ENCODE measurements around the gene TMEM214.

The TMEM214 gene

DNA sequence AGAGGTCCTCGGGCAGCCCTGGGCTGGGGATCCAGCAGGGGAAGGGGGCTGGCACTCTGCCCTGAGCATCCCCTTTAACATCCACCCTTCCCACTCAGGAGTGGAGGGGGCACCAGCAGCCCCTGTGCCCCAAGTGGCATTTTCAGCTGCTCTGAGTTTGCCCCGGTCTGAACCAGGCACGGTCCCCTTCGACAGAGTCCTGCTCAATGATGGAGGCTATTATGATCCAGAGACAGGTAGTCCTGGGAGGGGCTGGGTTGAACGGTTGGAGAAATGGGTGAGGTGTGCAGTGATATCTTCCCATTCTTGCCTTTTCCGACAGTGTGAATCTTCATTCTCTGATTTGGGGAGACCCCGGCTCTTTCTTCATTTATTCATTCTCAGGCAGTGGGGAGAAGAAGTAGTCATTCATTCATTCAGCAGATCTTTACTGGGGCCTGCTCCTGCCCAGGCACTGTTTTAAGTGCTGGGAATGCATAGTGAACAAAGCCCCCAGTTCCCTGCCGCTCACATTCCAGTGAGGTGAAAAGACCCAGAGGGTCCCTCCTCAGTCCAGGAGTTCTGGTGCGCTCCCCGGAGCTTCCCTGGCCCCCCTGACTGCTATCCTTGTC is 52.4 kb downstream of the TMEM214 start:
- DNase-seq (ENCODE audit: low spot score) = no peak

DNA sequence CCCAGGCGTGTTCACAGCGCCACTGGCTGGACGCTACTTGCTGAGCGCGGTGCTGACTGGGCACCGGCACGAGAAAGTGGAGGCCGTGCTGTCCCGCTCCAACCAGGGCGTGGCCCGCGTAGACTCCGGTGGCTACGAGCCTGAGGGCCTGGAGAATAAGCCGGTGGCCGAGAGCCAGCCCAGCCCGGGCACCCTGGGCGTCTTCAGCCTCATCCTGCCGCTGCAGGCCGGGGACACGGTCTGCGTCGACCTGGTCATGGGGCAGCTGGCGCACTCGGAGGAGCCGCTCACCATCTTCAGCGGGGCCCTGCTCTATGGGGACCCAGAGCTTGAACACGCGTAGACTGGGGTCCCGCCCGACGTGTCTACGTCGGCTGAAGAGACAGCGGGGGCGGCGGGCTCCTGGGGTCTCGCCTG is 52.9 kb downstream of the TMEM214 start:
- DNase-seq (ENCODE audit: low spot score) = peak; percentile 87

DNA sequence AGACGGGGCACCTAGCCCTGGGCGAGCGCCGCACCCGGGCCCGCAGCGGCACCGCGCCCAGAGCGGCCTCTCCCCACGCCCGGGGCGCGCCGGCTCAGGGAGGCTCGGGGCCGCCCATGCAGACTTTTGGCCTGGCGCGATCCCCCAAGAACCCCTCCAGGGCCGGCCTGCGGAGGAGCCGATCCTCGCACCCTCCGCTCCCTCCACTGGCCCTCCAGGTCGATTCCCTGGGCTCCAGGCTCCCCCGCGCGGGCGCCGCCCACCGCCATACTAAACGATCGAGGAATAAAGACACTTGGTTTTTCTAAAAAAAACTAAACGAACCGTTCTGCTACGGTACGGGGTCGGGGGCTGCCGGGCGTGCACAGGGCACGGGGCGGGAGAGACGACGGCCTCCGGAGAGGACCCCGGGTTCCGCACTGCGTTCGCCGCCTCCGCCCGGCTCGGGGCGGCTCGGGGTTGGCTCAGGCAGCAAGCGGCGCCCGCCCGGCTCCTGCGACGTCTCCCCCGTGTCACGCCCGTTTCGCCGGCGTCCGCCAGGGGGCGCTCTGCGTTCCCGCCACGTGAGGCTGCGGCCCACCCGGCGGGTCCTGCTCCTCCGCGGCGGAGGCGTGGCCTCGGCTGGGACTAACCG is 53.4 kb downstream of the TMEM214 start:
- peak; percentile 95 for DNase-seq (ENCODE audit: low spot score)

DNA sequence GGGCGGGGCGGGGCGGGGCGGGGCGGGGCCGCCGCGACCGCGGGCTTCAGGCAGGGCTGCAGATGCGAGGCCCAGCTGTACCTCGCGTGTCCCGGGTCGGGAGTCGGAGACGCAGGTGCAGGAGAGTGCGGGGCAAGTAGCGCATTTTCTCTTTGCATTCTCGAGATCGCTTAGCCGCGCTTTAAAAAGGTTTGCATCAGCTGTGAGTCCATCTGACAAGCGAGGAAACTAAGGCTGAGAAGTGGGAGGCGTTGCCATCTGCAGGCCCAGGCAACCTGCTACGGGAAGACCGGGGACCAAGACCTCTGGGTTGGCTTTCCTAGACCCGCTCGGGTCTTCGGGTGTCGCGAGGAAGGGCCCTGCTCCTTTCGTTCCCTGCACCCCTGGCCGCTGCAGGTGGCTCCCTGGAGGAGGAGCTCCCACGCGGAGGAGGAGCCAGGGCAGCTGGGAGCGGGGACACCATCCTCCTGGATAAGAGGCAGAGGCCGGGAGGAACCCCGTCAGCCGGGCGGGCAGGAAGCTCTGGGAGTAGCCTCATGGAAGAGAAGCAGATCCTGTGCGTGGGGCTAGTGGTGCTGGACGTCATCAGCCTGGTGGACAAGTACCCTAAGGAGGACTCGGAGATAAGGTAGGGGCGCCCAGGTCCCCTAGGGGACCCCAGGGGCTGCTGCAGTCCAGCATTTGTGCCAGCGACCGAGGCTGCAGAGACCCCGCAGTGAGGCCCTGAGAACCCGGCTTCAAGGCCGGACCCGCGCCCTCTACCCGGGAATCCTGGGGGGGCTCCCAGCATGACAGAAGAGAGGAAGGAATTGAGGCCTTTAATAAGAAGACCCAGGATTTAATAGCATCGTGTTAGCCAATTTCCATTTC is 54.2 kb downstream of the TMEM214 start, which contains the start of gene KHK:
TSS of gene KHK (plus strand) at position 49 of the 870 bp plus-strand sequence. CDS start at position 537, 488 bp downstream.
- DNase-seq (ENCODE audit: low spot score) = no peak

DNA sequence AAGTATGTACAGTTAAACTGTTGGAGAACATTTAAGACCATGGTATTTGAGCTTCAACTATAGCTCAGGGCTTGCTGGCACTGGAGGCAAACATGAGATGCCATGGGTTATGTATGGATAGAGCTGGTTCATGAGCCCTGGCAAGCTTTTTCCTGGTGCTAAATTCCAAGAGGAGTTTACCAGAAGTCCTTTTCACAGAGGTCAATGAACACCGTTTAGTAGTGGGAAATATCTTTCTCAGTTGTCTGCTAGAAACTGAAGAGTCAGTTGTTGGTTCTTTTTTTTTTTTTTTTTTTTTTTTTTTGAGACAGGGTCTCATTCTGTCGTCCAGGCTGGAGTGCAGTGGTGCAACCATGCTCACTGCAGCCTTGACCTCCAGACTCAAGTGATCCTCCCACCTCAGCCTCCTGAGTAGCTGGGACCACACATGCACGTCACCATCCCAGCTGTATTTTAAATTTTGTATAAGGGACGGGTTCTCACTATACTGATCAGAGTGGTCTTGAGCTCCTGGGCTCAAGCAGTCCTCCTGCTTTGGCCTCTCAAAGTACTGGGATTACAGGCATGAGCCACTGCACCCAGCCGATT is 55.2 kb downstream of the TMEM214 start:
- no peak for DNase-seq (ENCODE audit: low spot score)

DNA sequence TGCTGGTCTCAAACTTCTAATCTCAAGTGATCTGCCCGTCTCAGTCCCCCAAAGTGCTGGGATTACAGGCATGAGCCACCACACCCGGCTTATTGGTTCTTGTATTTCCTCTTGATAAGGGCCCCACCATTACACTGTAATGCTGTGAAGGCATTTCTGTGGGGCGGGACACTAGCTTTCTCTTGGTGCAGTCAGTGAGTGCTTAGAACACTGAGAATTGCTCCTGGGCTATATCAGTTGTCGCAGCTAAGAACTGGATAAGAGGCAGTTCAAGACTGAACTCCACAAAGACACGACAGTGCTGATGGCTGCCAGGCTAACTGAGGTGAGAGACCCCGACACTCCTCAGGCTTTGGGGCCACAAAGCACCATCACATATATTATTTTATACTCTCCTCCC is 55.9 kb downstream of the TMEM214 start:
- DNase-seq (ENCODE audit: low spot score) = no peak

DNA sequence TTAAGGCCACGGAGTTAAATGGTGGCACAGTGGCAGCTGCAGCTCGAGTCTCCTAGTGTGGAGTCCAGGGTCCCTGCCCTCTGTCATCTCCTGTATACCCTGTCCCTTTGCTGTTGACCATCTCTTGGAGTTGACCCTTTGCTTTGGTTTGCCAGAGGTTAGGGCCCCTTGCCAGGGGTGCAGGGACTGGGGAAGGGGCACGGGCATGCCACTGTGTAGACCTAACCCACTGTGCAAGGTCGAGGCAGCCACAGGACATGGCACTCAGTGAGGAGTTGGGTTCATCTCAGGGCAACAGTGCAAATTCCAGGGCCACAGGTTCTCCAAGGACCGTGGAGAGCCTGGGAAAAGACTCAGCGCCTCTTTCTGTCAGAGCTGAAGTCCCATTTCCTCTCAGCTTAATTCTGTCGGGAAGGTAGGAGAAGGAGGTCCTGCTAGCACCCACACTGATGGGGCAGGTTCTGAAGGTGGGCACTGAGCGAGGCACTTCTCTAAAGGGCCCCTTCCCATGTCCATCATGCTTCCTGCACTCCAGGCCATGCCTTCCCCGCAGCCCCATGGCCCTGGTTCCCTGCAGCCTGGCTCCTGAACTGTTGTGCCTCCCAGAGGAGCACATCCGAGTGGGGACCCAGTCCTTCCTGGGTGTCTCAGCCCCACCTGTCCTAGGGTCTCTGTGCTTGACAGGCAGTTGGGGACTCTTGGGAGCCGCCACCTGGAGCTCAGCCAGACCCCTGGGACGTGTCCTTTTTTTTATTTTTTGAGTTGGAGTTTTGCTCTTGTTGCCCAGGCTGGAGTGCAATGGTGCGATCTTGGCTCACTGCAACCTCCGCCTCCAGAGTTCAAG is 56.6 kb downstream of the TMEM214 start:
- DNase-seq (ENCODE audit: low spot score) = no peak
